ENCODE data around the gene ZIM2.

- no peak for TF ChIP-seq CTCF (IDR thresholded peaks at IDR 0.05)
- no peak for TF ChIP-seq POLR2A (IDR thresholded peaks at IDR 0.05)
These were observed 104.0 kb downstream of the ZIM2 start for GRCh38 chr19:56736571-56736970.

All from esophagus squamous epithelium (tissue), 4 donors.